Right ventricle myocardium inferior (tissue), 1 donor: ENCODE results near the gene C9orf50. TPM values are rescaled to one million over a fixed set of nuclear protein-coding genes. Genes with fewer than 3 reads are reported as not detected.
"Not testable (repeated sequence)": the region's sequence is repeated elsewhere in the genome, so short reads cannot be mapped to it uniquely, and the experiment has no call there.

Experiments
- ATAC-seq: fragments of 200-7000 bp; cut with Tn5 transposase; one replicate; pipeline ENCODE4 v1.9.1; 2020; ENCODE audit warnings: mild to moderate bottlenecking, moderate library complexity
- DNase-seq: peaks from one replicate; pipeline ENCODE4 v3.0.0; 2021; ENCODE audit errors: missing footprints
- intact Hi-C: fragments of 100-400 bp; cut with DNase I; formaldehyde crosslinking; loops from one replicate; pipeline ENCODE4 v1.11.0; 2022
- long read RNA-seq: library from polyadenylated mRNA; unstranded; transcript quantifications from one replicate; pipeline ENCODE4 v2.0.0, GENCODE V29; 2021
- total RNA-seq: library from RNA; stranded (reverse); fragmentation: NEBNext Ultra II Directional; extraction: Animal tissue kit (Norgen Biotek cat#: 25700); gene quantifications from one replicate; pipeline ENCODE4 v1.2.1, GENCODE V29; 2021
- donor health status: DM: no; HTN: yes; CAD: no; lungs with severe emphysema.

C9orf50 gene, protein sequence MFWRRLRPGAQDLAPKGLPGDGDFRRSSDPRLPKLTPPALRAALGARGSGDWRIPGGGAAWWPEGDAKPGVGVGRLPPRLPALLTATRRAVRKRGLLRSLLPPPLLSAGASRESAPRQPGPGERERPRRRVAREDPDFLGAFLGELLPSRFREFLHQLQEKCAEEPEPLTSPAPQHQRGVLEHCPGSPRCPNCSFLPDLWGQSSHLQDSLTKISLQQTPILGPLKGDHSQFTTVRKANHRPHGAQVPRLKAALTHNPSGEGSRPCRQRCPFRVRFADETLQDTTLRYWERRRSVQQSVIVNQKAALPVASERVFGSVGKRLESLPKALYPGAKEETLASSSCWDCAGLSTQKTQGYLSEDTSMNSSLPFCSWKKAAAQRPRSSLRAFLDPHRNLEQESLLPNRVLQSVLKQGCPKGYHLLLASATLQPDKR
- not detected for total RNA-seq
- long read RNA-seq, result 0 reads

- ATAC-seq (no peak), DNase-seq (no peak)
- intact Hi-C loops, result no loop called here
These were observed at the start of gene C9orf50 for GRCh38 chr9:129620669-129621295. Gene C9orf50 (minus strand): TSS chr9:129621101. CDS start chr9:129620574, 527 bp downstream.

DNA sequence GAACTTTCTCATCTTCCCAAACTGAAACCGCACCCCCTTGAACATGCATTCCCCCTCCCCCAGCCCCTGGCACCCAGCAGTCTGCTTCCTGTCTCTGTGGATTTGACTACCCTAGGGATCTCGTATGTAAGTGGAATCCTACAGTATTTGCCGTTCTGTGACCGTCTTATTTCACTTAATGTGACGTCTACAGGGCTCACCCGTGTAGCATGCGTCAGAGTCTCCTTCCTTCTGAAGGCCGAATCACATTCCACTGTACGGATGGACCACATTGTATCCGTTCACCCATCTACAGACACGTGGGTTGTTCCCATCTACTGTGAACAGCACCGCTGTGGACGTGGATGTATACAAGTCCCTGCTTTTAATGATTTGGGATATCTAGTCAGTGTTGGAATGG is 49.0 kb upstream of the C9orf50 start:
- intact Hi-C loops, result no loop called here
- DNase-seq (no peak), ATAC-seq (no peak)

DNA sequence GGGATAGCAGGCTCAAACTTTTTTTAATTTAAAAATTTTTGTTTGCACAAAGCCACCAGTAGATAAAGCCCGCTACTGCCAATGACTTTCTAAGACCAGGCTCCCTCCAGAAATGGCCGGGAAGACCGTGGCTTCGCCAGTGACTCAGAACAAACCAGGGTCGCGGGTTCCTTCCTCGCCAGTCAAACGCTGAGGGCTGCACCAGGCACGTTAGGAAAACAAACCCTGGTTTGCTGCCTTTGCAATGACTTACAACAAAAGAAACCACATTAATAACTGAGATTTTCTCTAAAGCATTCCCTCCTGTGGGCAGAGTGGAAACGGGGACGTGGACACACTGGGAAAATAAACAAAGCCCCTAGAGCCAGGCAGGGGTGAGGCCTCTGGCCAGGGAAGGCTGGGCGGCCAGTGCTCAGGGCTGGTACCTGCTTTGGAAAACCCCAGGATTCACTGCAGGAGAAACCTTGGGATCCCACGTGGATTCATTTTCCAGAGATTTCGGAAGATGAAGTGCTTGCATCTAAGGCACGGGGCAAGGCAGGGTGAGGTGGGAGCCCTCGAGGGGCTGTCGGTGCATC is 48.3 kb upstream of the C9orf50 start:
- DNase-seq (no peak), ATAC-seq (no peak)
- intact Hi-C loops, result no loop called here

- intact Hi-C loops, result no loop called here
- DNase-seq, result no peak
- ATAC-seq, result no peak
These were observed 46.9 kb upstream of the C9orf50 start for GRCh38 chr9:129667850-129668249.

GRCh38 chr9:129667378-129667777 is 46.5 kb upstream of the C9orf50 start:
- no peak for ATAC-seq
- no peak for DNase-seq
- intact Hi-C loops, result no loop called here

DNA sequence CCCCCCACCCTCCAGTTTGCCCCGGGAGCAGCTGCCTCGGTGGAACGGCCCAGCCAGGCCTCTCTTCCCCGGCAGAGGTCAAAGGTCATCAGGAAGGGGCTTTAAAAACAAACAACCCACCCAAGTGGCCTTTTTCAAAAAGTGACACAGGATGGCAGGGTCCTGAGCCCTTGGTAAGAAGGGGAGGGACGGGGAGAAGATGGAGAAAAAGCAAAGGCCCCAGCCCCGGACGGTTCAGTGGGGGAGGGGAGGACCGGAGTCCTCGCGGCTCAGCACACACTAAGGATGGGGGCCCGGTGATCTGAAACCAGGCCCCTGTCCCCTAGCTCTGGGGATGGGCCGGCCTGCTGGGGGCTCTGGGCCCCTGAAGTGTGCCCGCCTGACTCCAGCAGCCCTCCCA is 45.7 kb upstream of the C9orf50 start:
- DNase-seq (no peak), ATAC-seq (no peak)
- intact Hi-C loops, result no loop called here

DNA sequence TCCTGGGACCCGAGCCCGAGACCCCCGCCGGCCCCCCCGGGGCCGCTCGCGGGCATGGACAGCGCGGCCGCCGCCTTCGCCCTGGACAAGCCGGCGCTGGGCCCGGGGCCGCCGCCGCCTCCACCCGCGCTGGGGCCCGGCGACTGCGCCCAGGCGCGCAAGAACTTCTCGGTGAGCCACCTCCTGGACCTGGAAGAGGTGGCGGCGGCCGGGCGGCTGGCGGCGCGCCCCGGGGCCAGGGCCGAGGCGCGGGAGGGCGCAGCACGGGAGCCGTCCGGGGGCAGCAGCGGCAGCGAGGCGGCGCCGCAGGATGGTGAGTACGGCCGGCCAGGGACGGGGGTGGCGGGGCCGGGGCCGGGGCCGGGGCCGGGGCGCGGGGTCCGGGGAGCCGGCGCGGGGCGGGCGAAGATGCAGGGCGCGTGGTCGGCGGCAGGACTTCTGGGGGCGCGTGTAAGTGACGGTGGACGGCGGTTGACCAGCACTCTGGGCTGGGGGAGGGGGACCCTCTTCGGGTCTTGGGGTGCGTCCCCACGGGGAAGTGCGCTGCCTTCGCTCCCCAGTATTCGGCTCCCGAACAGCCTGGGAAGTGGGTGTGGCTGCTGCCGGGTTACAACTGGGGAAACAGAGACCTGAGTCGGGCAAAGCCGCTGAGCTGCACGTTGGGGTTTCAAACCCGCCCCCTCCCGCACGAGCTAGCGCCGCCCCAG is 45.1 kb upstream of the C9orf50 start:
- intact Hi-C loops, result no loop called here
- ATAC-seq, result no peak
- no peak for DNase-seq

DNA sequence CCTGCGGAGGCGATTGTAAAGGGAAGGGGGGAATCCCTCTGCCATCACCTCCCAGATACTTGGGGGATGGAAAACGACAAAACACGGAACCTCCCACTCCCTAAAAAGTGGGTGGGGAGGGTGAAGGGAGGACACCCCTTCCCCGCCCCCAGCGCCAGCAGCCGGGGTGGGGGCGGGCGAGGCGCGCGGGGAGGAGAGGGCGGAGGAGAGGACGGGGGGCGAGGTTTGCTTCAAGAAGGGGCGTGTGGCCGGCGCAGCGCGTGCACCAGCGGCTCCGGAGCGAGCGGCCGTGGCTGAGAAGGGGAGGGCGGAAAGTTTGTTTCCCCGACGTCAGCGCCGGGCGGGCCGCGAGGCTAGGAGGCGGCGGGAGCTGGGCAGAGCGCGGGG is 44.5 kb upstream of the C9orf50 start, which contains the start of gene PRRX2:
PRRX2 (plus strand) TSS at position 259 of the 387 bp plus-strand sequence. CDS start 221 bp downstream, outside the sequence.
- ATAC-seq (peak; percentile 27), DNase-seq (peak; percentile 68)
- intact Hi-C loops, result no loop called here

DNA sequence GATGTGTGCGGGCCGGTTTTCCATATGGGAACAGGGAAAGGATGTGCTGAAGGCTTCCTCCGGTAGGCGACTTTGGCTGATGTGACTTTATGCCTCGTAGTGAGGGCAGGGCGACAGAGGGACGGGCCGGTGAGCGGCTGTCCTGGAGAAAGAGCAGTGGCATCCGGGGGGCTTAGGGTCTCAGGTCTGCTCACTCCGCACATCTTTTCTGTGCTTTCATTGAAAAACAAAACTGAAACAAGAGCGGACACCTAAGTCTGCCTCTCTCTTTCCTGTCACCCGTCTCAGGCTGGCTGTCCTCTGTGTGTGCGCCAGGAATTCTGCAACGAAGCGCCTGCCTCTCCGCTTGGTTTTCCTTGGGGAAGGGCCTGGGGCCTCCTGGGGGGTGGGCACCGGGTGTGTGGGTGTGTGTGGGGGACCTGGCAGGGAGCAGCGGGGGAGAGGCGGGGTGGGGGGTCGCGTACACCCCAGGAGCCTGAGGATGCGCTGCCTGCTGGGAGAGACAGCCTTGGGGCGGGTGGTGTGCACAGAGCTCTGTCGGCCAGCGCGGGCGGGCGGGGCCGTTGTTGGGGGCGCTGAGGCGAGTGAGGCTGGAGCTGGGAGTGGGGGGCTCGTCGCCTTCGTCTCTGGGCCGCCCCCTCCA is 44.0 kb upstream of the C9orf50 start:
- no peak for DNase-seq
- ATAC-seq, result no peak
- intact Hi-C loops, result no loop called here

DNA sequence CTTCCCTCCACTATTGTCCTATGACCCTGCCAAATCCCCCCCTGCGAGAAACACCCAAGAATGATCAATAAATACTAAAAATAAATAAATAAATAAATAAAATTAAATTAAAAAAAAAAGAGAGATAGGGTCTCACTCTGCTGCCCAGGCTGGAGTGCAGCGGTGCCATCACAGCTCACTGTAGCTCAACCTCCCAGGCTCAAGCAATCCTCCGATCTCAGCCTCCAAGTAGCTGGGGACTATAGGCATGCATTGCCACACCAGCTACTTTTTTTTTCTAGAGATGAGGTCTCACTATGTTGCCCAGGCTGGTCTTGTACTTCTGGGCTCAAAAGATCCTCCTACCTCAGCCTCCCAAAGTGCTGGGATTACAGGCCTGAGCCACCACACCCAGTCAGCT is 41.3 kb upstream of the C9orf50 start:
- ATAC-seq, DNase-seq, intact Hi-C loops: not testable (repeated sequence)

DNA sequence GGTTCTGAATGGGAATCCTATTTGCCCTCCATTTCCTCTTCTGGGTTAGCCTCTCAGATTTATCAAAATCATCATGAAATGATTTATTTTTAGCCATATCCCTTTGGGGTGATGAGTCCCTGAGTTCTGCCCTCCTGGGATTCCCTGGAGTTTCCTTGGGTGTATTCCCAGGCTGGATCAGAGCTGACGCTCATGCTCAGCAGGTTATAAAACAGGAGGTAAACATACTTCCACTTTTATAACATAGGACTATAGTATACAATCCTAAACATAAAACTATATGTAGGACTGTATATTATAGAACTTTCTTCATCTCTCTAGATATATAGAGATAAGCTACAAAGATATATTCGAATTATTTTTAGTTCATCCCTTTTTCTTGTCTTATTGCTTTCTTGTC is 40.1 kb upstream of the C9orf50 start:
- no peak for DNase-seq
- intact Hi-C loops, result no loop called here
- ATAC-seq, result no peak

- DNase-seq, result no peak
- intact Hi-C loops, result no loop called here
- ATAC-seq, result no peak
These were observed 36.0 kb upstream of the C9orf50 start for GRCh38 chr9:129656795-129657390.

GRCh38 chr9:129655696-129656095 is 34.8 kb upstream of the C9orf50 start:
- intact Hi-C loops, result no loop called here
- ATAC-seq (no peak), DNase-seq (no peak)

GRCh38 chr9:129655154-129655553 is 34.3 kb upstream of the C9orf50 start:
- intact Hi-C loops, result no loop called here
- ATAC-seq (no peak), DNase-seq (peak; percentile 42)

DNA sequence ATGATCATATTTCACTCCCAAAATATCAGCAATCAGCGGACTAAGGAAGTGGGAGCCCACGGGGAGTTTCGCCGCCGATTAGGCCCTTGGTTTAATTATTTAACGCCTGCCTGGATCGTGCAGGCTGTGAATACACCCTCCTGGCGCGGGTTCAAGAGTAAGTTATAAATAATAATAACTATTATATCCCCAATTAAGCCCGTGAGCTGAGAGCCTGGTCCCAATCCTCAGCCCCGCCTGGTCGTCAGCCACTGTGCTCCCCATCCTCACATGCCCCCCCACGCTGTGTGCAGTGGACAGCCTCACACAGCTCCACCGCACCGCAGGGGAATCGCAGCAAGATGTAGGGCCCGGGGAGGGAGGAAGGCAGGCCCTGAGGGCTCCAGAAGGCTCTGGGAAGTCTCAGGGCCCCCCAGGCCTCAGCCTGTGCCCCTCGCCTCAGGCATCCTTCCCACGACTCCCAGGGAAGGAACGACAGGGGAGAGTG is 33.7 kb upstream of the C9orf50 start:
- DNase-seq (peak; percentile 57), ATAC-seq (no peak)
- intact Hi-C loops, result no loop called here

GRCh38 chr9:129653823-129654553 is 33.1 kb upstream of the C9orf50 start:
- DNase-seq (no peak), ATAC-seq (no peak)
- intact Hi-C loops, result no loop called here

DNA sequence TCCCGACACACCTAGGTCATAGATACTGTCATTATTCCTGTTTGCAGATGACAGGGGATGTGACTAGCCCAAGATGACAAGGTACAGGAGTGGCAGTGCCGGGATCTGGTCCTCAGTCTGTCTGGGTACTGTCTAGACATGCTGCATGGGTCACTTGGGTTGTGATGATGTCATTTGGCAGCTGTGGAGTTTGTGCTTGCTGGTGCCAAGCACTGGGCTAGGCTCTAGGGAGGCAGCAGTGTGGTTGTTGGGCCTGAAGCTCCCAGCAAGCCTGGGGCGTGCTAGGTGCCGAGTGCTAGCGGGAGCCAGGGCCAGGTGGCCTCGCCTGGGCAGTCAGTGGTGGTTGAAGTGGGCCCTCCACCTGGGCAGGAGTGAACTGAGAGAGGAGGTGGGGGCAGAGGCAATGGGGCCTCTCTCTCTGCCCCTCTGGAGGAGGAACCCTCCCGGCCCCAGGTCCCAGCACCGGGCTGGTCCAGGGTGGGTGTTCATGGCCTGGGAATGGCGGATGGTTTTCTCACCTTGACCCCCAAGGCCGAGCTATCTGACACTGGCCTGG is 29.9 kb upstream of the C9orf50 start:
- ATAC-seq (no peak), DNase-seq (no peak)
- intact Hi-C loops, result no loop called here
